Stomach (tissue), 4 donors: ENCODE results near the gene SUV39H2.

Source experiments
- EP300 ChIP-seq: sonication (generic); formaldehyde crosslinking; IDR thresholded peaks from one replicate; pipeline ENCODE4 v1.6.1; 2017; ENCODE audit warnings: antibody characterized with exemption
- POLR2A ChIP-seq, 4 donors: fragments of 450-650 bp; IDR thresholded peaks; one replicate each; pipeline ENCODE4 v1.6.1; 2016; ENCODE audit warnings: antibody characterized with exemption in 4 of 4, control low read depth in 2 of 4, mild to moderate bottlenecking in 1 of 4, moderate library complexity in 1 of 4
- POLR2AphosphoS5 ChIP-seq, 3 donors: sonication (generic); formaldehyde crosslinking; IDR thresholded peaks; one replicate each; pipeline ENCODE4 v1.6.1; 2016; ENCODE audit warnings: antibody characterized with exemption in 3 of 3
- TF ChIP-seq, protein P1 (sequence below), 7 experiments: fragments of 450-650 bp in 4 of 7; fragments of 200-600 bp in 3 of 7; sonication (generic) in 3 of 7; IDR thresholded peaks; one replicate each; pipeline ENCODE4 v1.5.1; 2016 to 2019; ENCODE audit warnings: antibody characterized with exemption in 7 of 7, control low read depth in 2 of 7, mild to moderate bottlenecking in 1 of 7

DNA sequence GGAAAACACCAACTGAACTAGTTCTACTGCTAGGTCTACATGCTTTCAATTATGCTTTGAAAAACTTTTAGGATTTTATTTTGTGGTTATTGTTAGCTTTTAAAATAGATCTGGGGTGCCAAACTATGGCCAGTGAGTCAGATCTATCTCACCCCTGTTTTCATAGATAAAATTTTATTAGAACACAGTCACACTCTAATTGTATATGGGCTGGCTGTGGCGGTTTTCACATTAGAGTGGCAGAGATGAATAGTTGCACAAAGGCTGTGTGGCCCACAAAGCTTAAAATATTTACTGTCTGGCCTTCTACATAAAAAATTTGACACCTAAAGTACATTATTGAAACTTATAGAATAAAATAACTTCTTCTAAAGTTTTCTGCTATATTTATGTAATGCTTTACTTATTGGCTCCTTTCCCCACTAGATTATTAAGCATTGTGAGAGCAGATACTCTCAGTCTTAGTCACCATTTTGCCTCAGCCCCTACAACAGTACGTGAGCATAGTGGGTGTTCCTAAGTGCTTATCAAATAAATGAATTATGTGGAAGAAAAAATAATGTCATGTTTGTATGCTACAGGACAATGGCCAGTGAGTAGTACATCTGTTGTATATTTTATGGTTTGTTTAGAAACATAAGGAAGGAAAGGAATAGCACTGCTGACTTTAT is 5.4 kb upstream of the SUV39H2 start:
- TF ChIP-seq, protein P1, sequence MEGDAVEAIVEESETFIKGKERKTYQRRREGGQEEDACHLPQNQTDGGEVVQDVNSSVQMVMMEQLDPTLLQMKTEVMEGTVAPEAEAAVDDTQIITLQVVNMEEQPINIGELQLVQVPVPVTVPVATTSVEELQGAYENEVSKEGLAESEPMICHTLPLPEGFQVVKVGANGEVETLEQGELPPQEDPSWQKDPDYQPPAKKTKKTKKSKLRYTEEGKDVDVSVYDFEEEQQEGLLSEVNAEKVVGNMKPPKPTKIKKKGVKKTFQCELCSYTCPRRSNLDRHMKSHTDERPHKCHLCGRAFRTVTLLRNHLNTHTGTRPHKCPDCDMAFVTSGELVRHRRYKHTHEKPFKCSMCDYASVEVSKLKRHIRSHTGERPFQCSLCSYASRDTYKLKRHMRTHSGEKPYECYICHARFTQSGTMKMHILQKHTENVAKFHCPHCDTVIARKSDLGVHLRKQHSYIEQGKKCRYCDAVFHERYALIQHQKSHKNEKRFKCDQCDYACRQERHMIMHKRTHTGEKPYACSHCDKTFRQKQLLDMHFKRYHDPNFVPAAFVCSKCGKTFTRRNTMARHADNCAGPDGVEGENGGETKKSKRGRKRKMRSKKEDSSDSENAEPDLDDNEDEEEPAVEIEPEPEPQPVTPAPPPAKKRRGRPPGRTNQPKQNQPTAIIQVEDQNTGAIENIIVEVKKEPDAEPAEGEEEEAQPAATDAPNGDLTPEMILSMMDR (IDR thresholded peaks at IDR 0.05) = no peak
- TF ChIP-seq EP300 (no peak), POLR2A (IDR thresholded peaks at IDR 0.05) (no peak), POLR2AphosphoS5 (IDR thresholded peaks at IDR 0.05) (no peak)
